Natural killer cell (primary cell): Measurements from ENCODE around the gene POU5F1. TPM values are rescaled to one million over a fixed set of nuclear protein-coding genes. Genes with fewer than 3 reads are reported as not detected.

Experiments
- ATAC-seq, 3 donors: fragments of 150-1000 bp in 2 of 3; fragments of 200-7000 bp in 1 of 3; cut with Tn5 transposase; 1 replicate in 1 of 3; 2 replicates in 2 of 3; pipeline ENCODE4 v1.10.0; 2021; ENCODE audit warnings: mild to moderate bottlenecking in 2 of 3, moderate library complexity in 2 of 3
- DNase-seq, 2 donors: peaks; one replicate each; pipeline versions ENCODE4 v3.0.0 to v3.0.0-alpha.2; 2013 to 2021; ENCODE audit warnings: mixed read lengths in 1 of 2
- H3K27ac ChIP-seq: one replicate; pipeline ENCODE4 v1.5.1; 2013; ENCODE audit warnings: mild to moderate bottlenecking, low read length
- H3K27me3 ChIP-seq: one replicate; pipeline ENCODE4 v1.6.1; 2013; ENCODE audit warnings: low read length; ENCODE audit not compliant: control insufficient read depth, insufficient read depth
- H3K36me3 ChIP-seq: one replicate; pipeline ENCODE4 v1.6.1; 2013; ENCODE audit warnings: low read length; ENCODE audit not compliant: control insufficient read depth, insufficient read depth
- H3K4me1 ChIP-seq: one replicate; pipeline ENCODE4 v1.6.1; 2013; ENCODE audit warnings: low read length; ENCODE audit not compliant: control insufficient read depth, insufficient read depth
- H3K4me3 ChIP-seq: one replicate; pipeline ENCODE4 v1.5.1; 2013; ENCODE audit warnings: low read length
- H3K9me3 ChIP-seq: one replicate; pipeline ENCODE4 v1.6.1; 2013; ENCODE audit warnings: low read length; ENCODE audit not compliant: control insufficient read depth, insufficient read depth
- H3K27ac Mint-ChIP-seq, 2 donors: one replicate each; pipeline ENCODE4 v1.8.0; 2022; ENCODE audit warnings: mild to moderate bottlenecking in 2 of 2, mixed read lengths in 2 of 2, moderate library complexity in 1 of 2
- H3K27me3 Mint-ChIP-seq, 2 donors: one replicate each; pipeline ENCODE4 v1.8.0; 2022; ENCODE audit warnings: low read depth in 2 of 2, mixed read lengths in 2 of 2
- H3K36me3 Mint-ChIP-seq: one replicate; pipeline ENCODE4 v1.8.0; 2022; ENCODE audit warnings: mixed read lengths
- H3K4me1 Mint-ChIP-seq, 2 donors: one replicate each; pipeline ENCODE4 v1.8.0; 2022; ENCODE audit warnings: mixed read lengths in 2 of 2
- H3K4me3 Mint-ChIP-seq: one replicate; pipeline ENCODE4 v1.8.0; 2022; ENCODE audit warnings: mild to moderate bottlenecking, moderate library complexity, mixed read lengths
- H3K9me3 Mint-ChIP-seq, 2 donors: one replicate each; pipeline ENCODE4 v1.8.0; 2022; ENCODE audit warnings: mixed read lengths in 2 of 2
- WGBS: methylation state at CpG from one replicate; pipeline ENCODE4 v1.1.7; 2013; ENCODE audit warnings: missing lambda C conversion rate; ENCODE audit not compliant: insufficient coverage; 5-methylcytosine and 5-hydroxymethylcytosine counted together
- intact Hi-C: fragments of 100-400 bp; cut with micrococcal nuclease; formaldehyde crosslinking; loops from one replicate; pipeline ENCODE4 v1.14.2; 2022
- total RNA-seq, 4 donors: library from RNA; stranded (reverse); fragments of 120-200 nt in 1 of 4; gene quantifications; one replicate each; pipeline versions ENCODE4 v1.2.3 to v1.2.4, GENCODE V29; 2013 to 2022
- TF ChIP-seq, protein P1 (sequence below): fragments of 200-600 bp; IDR thresholded peaks from one replicate; pipeline ENCODE4 v1.8.0; 2022; ENCODE audit warnings: antibody characterized with exemption

POU5F1 gene
- total RNA-seq, 3 donors from 2014 or later (not counting 1 experiment from before 2014, with no cell fraction given) = not detected

DNA sequence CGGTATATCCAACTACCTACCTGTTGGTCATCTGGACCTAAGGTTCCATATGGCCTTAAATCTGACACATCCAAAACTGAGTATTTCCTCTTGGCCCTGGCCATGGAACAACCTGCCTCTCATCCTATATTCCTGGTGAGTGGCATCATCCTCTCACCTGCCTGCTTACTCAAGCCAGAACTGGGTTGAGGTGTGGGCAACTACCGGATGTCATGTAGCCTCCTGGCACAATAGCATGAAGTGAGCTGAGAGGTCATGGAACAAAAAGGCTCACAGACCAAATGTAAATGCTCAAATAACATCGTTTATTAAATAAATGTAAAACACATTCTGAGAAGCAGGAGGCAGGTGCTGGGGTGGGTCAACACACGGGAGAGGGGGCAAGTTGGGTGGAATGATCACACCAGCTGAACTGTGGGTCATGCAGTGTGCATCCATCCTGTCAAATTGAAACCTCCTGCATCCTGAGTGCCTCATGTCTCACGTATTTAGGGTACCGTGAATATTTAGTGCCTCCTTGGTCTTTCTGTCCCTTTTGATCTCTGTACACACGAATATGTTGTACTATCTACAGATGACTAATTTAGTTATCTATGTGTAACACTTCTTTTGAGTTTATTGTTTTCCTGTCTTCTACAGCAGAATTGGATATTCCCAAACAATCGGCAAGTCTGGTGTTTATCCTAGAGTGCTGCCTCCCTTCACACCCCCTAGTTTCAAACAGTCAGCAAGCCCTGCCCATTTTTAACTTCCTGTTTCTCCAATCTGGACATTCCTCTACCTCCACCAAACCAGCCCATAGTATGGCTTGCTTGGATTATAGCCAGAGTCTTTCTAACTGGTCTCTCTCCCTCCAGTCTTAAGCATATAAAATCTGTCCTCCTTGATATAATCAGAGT is 7.9 kb upstream of the POU5F1 start:
- intact Hi-C loops = no loop called here
- WGBS = 64% methylated on average over 7 of the region's 8 CpGs
- no peak overlapping the region for H3K4me3 ChIP-seq
- Mint-ChIP-seq H3K27ac (no peak overlapping the region), H3K4me1 (peaks cover 12 to 22% of the 10 kb centered on the region in 2 donors), H3K9me3 (no peaks in the 10 kb centered on the region), H3K4me3 (no peak overlapping the region), H3K36me3 (no peaks in the 10 kb centered on the region), H3K27me3 (no peaks in the 10 kb centered on the region)
- no peaks in the 10 kb centered on the region for H3K27me3 ChIP-seq
- no peaks in the 10 kb centered on the region for H3K9me3 ChIP-seq
- DNase-seq (no peak), ATAC-seq (no peak)
- TF ChIP-seq, protein P1, sequence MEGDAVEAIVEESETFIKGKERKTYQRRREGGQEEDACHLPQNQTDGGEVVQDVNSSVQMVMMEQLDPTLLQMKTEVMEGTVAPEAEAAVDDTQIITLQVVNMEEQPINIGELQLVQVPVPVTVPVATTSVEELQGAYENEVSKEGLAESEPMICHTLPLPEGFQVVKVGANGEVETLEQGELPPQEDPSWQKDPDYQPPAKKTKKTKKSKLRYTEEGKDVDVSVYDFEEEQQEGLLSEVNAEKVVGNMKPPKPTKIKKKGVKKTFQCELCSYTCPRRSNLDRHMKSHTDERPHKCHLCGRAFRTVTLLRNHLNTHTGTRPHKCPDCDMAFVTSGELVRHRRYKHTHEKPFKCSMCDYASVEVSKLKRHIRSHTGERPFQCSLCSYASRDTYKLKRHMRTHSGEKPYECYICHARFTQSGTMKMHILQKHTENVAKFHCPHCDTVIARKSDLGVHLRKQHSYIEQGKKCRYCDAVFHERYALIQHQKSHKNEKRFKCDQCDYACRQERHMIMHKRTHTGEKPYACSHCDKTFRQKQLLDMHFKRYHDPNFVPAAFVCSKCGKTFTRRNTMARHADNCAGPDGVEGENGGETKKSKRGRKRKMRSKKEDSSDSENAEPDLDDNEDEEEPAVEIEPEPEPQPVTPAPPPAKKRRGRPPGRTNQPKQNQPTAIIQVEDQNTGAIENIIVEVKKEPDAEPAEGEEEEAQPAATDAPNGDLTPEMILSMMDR = no peak
- no peaks in the 10 kb centered on the region for H3K36me3 ChIP-seq
- H3K4me1 ChIP-seq = peaks cover 24% of the 10 kb centered on the region
- H3K27ac ChIP-seq = no peak overlapping the region

DNA sequence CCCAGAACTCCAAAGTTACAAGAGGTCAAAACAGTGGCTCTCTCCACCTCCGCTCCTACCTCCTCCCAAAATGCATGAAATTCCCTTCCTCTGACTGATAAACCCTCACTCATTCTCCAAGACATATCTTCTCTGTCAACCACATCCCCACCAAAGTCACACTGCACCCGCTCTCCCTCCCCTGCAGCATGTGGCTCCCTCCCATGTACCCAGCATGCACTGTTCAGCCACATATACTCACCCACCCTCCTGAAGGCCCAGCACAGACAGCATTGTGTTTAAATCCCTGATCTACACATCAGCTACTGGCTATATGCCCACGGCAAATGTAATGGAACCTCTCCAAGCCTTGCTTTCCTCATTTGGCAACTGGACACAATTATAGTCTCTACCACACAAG is 5.5 kb upstream of the POU5F1 start:
- WGBS = 68% methylated on average over 3 of the region's 3 CpGs
- no peaks in the 10 kb centered on the region for H3K36me3 ChIP-seq
- DNase-seq = peak in 1 of 2 donors; percentile 47
- H3K27me3 Mint-ChIP-seq = no peaks in the 10 kb centered on the region
- peaks cover 12 to 22% of the 10 kb centered on the region in 2 donors for H3K4me1 Mint-ChIP-seq
- no peak overlapping the region for H3K4me3 ChIP-seq
- peaks cover 24% of the 10 kb centered on the region for H3K4me1 ChIP-seq
- peak overlapping the region in 1 of 2 donors; percentile 67 for H3K27ac Mint-ChIP-seq
- no peaks in the 10 kb centered on the region for H3K27me3 ChIP-seq
- ATAC-seq = peak; percentile 52 to 71 (median 64)
- intact Hi-C loops = no loop called here
- no peaks in the 10 kb centered on the region for H3K9me3 Mint-ChIP-seq
- no peaks in the 10 kb centered on the region for H3K9me3 ChIP-seq
- no peak overlapping the region for H3K4me3 Mint-ChIP-seq
- no peak overlapping the region for H3K27ac ChIP-seq
- TF ChIP-seq, protein P1 = no peak
- no peaks in the 10 kb centered on the region for H3K36me3 Mint-ChIP-seq

DNA sequence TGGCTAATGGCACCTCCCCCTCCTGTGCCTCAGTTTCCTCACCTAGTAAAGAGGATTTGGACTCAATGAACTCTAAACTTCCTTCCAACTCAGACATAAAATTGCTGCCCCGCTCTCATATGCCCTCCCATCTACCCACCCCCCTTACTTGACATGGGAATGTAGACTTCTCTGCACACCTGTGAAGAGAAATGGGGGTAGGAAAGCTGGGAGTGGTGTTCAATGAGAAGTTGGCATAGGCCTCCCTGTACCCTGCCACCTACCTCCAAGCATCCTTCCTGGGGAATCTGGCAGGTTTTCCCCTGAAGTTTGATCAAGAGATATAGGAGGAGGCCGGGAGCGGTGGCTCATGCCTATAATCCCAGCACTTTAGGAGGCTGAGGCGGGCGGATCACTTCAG is 3.9 kb upstream of the POU5F1 start:
- Mint-ChIP-seq H3K27ac (no peak overlapping the region), H3K4me3 (no peak overlapping the region), H3K9me3 (no peaks in the 10 kb centered on the region), H3K27me3 (no peaks in the 10 kb centered on the region), H3K36me3 (no peaks in the 10 kb centered on the region), H3K4me1 (peaks cover 12 to 14% of the 10 kb centered on the region in 2 donors)
- DNase-seq (no peak), ATAC-seq (no peak)
- Histone ChIP-seq H3K27ac (no peak overlapping the region), H3K4me3 (no peak overlapping the region), H3K9me3 (no peaks in the 10 kb centered on the region), H3K36me3 (no peaks in the 10 kb centered on the region), H3K27me3 (no peaks in the 10 kb centered on the region), H3K4me1 (peaks cover 14% of the 10 kb centered on the region)
- TF ChIP-seq, protein P1 = no peak
- 95% methylated on average over 3 of the region's 5 CpGs for WGBS
- intact Hi-C loops = no loop called here
